A204.1 (cell line): ENCODE measurements around the gene RPL29.

Experiments
- FAIRE-seq: peaks from 2 replicates; lab custom pipeline; 2012; peaks lifted over from hg19 to GRCh38; lab: Jason Lieb, UNC

RPL29 gene

GRCh38 chr3:51962854-51963530 lies 32.7 kb downstream of the RPL29 start:
- no peak for FAIRE-seq

GRCh38 chr3:51961602-51962569 lies 33.8 kb downstream of the RPL29 start:
- no peak for FAIRE-seq

GRCh38 chr3:51961011-51961410 lies 34.7 kb downstream of the RPL29 start:
- no peak for FAIRE-seq

GRCh38 chr3:51960386-51960785 lies 35.3 kb downstream of the RPL29 start:
- no peak for FAIRE-seq

GRCh38 chr3:51959651-51960050 lies 36.0 kb downstream of the RPL29 start:
- no peak for FAIRE-seq

- no peak for FAIRE-seq
These were observed 36.8 kb downstream of the RPL29 start for GRCh38 chr3:51958603-51959521.

GRCh38 chr3:51957520-51958205 lies 38.0 kb downstream of the RPL29 start:
- no peak for FAIRE-seq

GRCh38 chr3:51955893-51956770 lies 39.6 kb downstream of the RPL29 start:
- FAIRE-seq = no peak

- no peak for FAIRE-seq
These were observed 40.4 kb downstream of the RPL29 start, which contains the start of gene GPR62 for GRCh38 chr3:51955175-51955892. GPR62 (plus strand) TSS chr3:51955381; CDS start chr3:51955653, 272 bp downstream.

GRCh38 chr3:51954713-51955112 lies 41.0 kb downstream of the RPL29 start:
- no peak for FAIRE-seq

GRCh38 chr3:51954105-51954504 lies 41.6 kb downstream of the RPL29 start:
- no peak for FAIRE-seq

GRCh38 chr3:51953445-51953844 lies 42.2 kb downstream of the RPL29 start:
- no peak for FAIRE-seq

GRCh38 chr3:51950899-51951298 lies 44.8 kb downstream of the RPL29 start:
- FAIRE-seq = no peak

GRCh38 chr3:51949121-51949520 lies 46.6 kb downstream of the RPL29 start:
- FAIRE-seq = no peak

- FAIRE-seq = no peak
These were observed 47.6 kb downstream of the RPL29 start for GRCh38 chr3:51948016-51948580.

- FAIRE-seq = no peak
These were observed 48.3 kb downstream of the RPL29 start for GRCh38 chr3:51947215-51947900.

GRCh38 chr3:51946796-51947195 lies 48.9 kb downstream of the RPL29 start:
- no peak for FAIRE-seq

GRCh38 chr3:51945926-51946705 lies 49.6 kb downstream of the RPL29 start:
- no peak for FAIRE-seq
